Gastrocnemius medialis (tissue), 4 donors: Measurements from ENCODE around the gene GFRA1. TPM values are rescaled to one million over a fixed set of nuclear protein-coding genes. Genes with fewer than 3 reads are reported as not detected.

Experiments used
- ATAC-seq, 2 donors: fragments of 150-250 bp; one replicate each; pipeline ENCODE4 v1.9.1; 2016
- DNase-seq, 2 donors: peaks; one replicate each; pipeline ENCODE4 v3.0.0-alpha.2; 2019
- H3K27ac ChIP-seq, 4 donors: fragments of 200-600 bp; sonication (generic); 1 replicate in 1 of 4; 2 replicates in 3 of 4; pipeline ENCODE4 v1.5.1; 2016 to 2018; ENCODE audit warnings: mild to moderate bottlenecking in 2 of 4, moderate library complexity in 1 of 4
- H3K27me3 ChIP-seq, 3 donors: fragments of 200-600 bp; sonication (generic) in 2 of 3; 1 replicate in 1 of 3; 2 replicates in 2 of 3; pipeline versions ENCODE4 v1.5.1 to v1.6.0; 2016 to 2019; ENCODE audit warnings: mild to moderate bottlenecking in 1 of 3, moderate library complexity in 1 of 3
- H3K36me3 ChIP-seq, 2 donors: fragments of 200-600 bp; sonication (generic) in 1 of 2; one replicate each; pipeline ENCODE4 v1.5.1; 2017 to 2018
- H3K4me1 ChIP-seq, 2 donors: fragments of 200-600 bp; sonication (generic) in 1 of 2; one replicate each; pipeline ENCODE4 v1.5.1; 2016 to 2017; ENCODE audit warnings: mild to moderate bottlenecking in 2 of 2
- H3K4me3 ChIP-seq, 4 donors: fragments of 200-600 bp; sonication (generic) in 3 of 4; 1 replicate in 1 of 4; 2 replicates in 3 of 4; pipeline ENCODE4 v1.5.1; 2016 to 2019; ENCODE audit warnings: mild to moderate bottlenecking in 2 of 4
- H3K9me3 ChIP-seq, 3 donors: fragments of 200-600 bp; sonication (generic) in 2 of 3; 1 replicate in 1 of 3; 2 replicates in 2 of 3; pipeline ENCODE4 v1.5.1; 2016 to 2019
- CTCF ChIP-seq, 5 experiments: fragments of 450-650 bp in 3 of 5; fragments of 200-600 bp in 2 of 5; sonication (generic) in 2 of 5; IDR thresholded peaks in 4 of 5; conservative IDR thresholded peaks in 1 of 5; 1 replicate in 4 of 5; 2 replicates in 1 of 5; pipeline ENCODE4 v1.5.1; 2016 to 2019; ENCODE audit warnings: antibody characterized with exemption in 5 of 5, mild to moderate bottlenecking in 3 of 5, moderate library complexity in 3 of 5
- POLR2A ChIP-seq, 2 donors: fragments of 450-650 bp; IDR thresholded peaks; one replicate each; pipeline ENCODE4 v1.6.1; 2017; ENCODE audit warnings: antibody characterized with exemption in 2 of 2, mild to moderate bottlenecking in 2 of 2, moderate library complexity in 2 of 2
- in situ Hi-C, 4 donors: fragments of 200-750 bp; cut with MboI; loops; one replicate each; pipeline versions ENCODE4 v1.15.0 to v1.8.0; 2017; ENCODE audit warnings: low sequenced_read_pairs in 4 of 4
- intact Hi-C: fragments of 100-400 bp; cut with DNase I; formaldehyde crosslinking; loops from one replicate; pipeline ENCODE4 v1.15.1; 2023; ENCODE audit warnings: low total_unique reads
- total RNA-seq, 4 donors: library from RNA; depleted of rRNA; stranded (reverse); fragments of >200 nt; gene quantifications; one replicate each; pipeline versions ENCODE4 v1.1.0 to v1.2.3, GENCODE V29; 2016

GFRA1 gene
- total RNA-seq, 4 donors from 2014 or later, result 21.2 to 34.2 (median 25.2) TPM

GRCh38 chr10:116164291-116164690 is 108.7 kb downstream of the GFRA1 start:
- intact Hi-C loops, result no loop called here

GRCh38 chr10:116163333-116164131 is 109.5 kb downstream of the GFRA1 start:
- intact Hi-C loops (no loop called here), in situ Hi-C loops (no loop called here)
- ATAC-seq (no peak), DNase-seq (no peak)
- Histone ChIP-seq H3K4me1 (no peaks in the 10 kb centered on the region), H3K27ac (no peak overlapping the region), H3K36me3 (no peaks in the 10 kb centered on the region), H3K4me3 (no peak overlapping the region), H3K27me3 (no peaks in the 10 kb centered on the region), H3K9me3 (no peaks in the 10 kb centered on the region)
- TF ChIP-seq POLR2A (IDR thresholded peaks at IDR 0.05) (no peak), CTCF (IDR thresholded peaks at IDR 0.05 in 4 of 5, conservative IDR thresholded peaks at IDR 0.05 in 1 of 5) (no peak)

More at GRCh38 chr10:116164291-116164690, 108.7 kb downstream of the GFRA1 start:
- no peaks in the 10 kb centered on the region for H3K4me1 ChIP-seq
- DNase-seq (no peak), ATAC-seq (no peak)
- TF ChIP-seq POLR2A (IDR thresholded peaks at IDR 0.05) (no peak), CTCF (IDR thresholded peaks at IDR 0.05 in 4 of 5, conservative IDR thresholded peaks at IDR 0.05 in 1 of 5) (no peak)
- H3K9me3 ChIP-seq, result no peaks in the 10 kb centered on the region
- no peak overlapping the region for H3K27ac ChIP-seq
- no peaks in the 10 kb centered on the region for H3K36me3 ChIP-seq
- H3K27me3 ChIP-seq, result no peaks in the 10 kb centered on the region
- in situ Hi-C loops, result no loop called here
- H3K4me3 ChIP-seq, result no peak overlapping the region

GRCh38 chr10:116162851-116163250 is 110.2 kb downstream of the GFRA1 start:
- no peak for TF ChIP-seq CTCF (IDR thresholded peaks at IDR 0.05 in 4 of 5, conservative IDR thresholded peaks at IDR 0.05 in 1 of 5)
- no peak for TF ChIP-seq POLR2A (IDR thresholded peaks at IDR 0.05)
- intact Hi-C loops (no loop called here), in situ Hi-C loops (no loop called here)
- H3K27me3 ChIP-seq, result no peaks in the 10 kb centered on the region
- H3K4me1 ChIP-seq, result no peaks in the 10 kb centered on the region
- no peaks in the 10 kb centered on the region for H3K9me3 ChIP-seq
- H3K4me3 ChIP-seq, result no peak overlapping the region
- no peaks in the 10 kb centered on the region for H3K36me3 ChIP-seq
- DNase-seq (no peak), ATAC-seq (no peak)
- H3K27ac ChIP-seq, result no peak overlapping the region

- no peak for TF ChIP-seq POLR2A (IDR thresholded peaks at IDR 0.05)
- TF ChIP-seq CTCF (IDR thresholded peaks at IDR 0.05 in 4 of 5, conservative IDR thresholded peaks at IDR 0.05 in 1 of 5), result no peak
- no peak overlapping the region for H3K4me3 ChIP-seq
- no peaks in the 10 kb centered on the region for H3K27me3 ChIP-seq
- DNase-seq (no peak), ATAC-seq (no peak)
- no peaks in the 10 kb centered on the region for H3K9me3 ChIP-seq
- intact Hi-C loops (no loop called here), in situ Hi-C loops (no loop called here)
- no peaks in the 10 kb centered on the region for H3K36me3 ChIP-seq
- no peak overlapping the region for H3K27ac ChIP-seq
- no peaks in the 10 kb centered on the region for H3K4me1 ChIP-seq
Observed at GRCh38 chr10:116160271-116160670, 112.7 kb downstream of the GFRA1 start.
